DMS53 (cell line): ENCODE data around the gene KRTAP13-2.

ENCODE experiments used
- DNase-seq: peaks from one replicate; lab custom pipeline; 2025; lab: John Stamatoyannopoulos, UW

Gene KRTAP13-2, protein sequence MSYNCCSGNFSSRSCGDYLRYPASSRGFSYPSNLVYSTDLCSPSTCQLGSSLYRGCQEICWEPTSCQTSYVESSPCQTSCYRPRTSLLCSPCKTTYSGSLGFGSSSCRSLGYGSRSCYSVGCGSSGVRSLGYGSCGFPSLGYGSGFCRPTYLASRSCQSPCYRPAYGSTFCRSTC

DNA sequence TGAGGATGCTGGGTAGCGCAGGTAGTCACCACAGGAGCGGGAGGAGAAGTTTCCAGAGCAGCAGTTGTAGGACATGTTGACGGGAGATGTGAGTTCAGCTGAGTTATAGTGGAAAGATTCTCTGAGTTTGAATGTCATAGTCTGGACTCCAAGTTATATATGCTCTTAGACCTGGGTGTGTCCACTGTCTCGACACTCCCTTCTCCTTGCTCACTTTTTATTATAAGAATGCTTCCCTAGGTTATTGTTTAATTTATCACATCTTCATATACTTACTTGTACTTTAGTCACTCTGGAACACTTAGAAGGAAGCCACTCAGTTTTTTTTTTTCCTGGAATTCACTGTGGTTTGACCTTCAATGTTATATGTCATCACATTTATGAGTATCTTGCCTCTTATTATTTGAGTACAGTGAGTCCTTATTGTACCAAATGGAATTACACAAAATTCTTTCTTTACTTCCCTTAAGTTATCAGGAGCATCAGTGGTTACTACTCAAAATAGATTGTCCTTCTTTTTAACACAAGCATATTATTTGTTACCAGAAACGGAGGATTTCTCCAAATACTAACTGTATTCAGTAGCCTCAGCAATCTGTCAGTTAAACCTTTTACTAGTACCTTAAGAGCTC, at the start of gene KRTAP13-2:
KRTAP13-2 (minus strand) TSS at position 133 of the 632 bp plus-strand sequence; CDS start at position 75, 58 bp downstream.
- DNase-seq: no peak

DNA sequence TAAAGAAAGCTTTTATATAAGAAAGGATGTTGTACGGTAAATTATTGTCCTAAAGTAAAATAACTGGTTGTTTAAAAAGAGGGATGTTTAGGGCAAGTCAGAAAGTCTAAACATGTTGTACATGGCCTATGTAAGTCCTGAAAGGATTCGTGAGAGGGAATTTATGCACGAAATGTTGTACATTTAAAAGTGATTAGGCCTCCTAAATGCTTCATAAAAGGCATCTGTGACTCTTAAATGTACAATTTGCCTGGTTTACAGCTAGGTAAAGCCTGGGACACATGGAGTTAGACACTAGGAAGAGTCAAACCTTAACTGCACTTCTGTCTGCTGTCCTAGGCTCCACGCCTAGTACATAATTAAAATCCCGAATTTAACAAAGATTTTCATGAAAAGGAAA, 43.9 kb upstream of the KRTAP13-2 start:
- DNase-seq: no peak

DNA sequence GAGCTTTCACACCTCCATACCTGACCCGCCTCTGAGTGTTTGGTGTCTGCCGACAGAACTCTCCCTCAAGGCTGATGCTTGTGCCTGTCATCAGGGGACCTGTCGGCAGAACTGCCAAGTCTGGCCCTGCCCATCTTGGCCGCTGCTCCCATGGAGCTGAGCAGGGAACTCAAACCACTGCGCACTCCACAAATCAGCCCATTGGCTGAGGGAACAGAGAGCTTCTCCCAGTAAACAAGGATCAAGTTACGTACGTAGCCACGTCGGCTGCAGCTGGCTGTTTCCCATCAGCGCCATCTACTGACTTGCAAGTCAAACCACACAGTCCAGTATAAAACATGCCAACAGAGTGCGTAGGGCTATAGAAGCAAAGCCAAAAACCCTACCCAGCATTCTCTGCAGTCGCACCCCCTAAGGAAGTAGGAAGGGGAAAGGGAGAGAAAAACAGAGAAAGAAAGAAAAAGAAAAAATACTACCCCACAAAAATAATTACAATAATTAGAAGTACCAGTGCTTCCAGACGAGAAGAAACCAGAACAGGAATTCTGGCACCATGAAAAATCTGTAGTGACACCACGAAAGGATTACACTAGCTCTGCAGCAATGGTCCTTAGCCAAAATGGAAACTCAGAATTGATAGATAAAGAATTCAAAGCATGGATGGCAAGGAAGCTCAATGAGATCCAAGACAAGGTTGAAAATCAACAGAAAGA, 36.9 kb upstream of the KRTAP13-2 start:
- peak; percentile 96 for DNase-seq

DNA sequence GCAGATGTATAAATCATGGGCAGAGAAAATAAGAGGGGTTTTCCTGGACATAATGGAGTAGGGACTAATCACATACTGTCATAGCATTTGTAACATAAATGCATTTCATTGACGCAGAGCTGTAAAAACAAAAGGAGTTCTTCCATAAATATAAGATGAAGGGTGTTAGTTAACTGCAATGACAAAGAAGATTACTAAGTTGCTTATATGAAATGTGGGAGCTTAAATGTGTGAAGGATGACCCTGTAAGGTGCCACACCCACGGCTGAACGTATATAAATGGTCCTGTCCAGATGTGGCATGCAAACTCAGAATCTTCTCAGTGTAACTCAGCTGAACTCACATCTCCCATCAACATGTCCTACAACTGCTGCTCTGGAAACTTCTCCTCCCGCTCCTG, 23.7 kb upstream of the KRTAP13-2 start, which contains the start of gene KRTAP13-1:
KRTAP13-1 (plus strand) TSS at position 301 of the 400 bp plus-strand sequence; CDS start at position 357, 56 bp downstream.
- DNase-seq: no peak

DNA sequence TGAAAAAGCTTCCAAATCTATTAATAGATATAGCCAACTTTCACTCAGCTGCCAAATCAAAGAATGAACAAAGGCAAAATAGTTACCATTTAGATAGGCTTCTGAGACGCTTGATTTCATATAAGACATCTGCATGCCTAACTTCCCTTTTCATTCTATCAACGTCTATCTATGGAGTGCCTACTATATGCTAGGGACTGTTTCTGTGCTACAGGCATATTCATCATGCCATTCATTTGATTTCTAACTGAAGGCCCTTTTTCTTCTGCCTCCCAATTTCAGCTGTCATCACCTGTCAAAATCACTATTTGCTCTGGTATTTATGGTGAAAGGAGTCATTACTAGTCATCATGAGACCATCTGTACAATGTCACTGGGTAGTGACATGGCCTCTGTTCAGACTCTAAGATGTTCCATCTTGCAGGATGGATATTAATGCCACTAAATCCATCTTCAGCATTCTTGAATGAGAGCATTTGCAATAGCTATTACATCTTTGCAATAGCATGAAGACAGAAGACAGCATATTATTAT, 19.5 kb upstream of the KRTAP13-2 start:
- no peak for DNase-seq

DNA sequence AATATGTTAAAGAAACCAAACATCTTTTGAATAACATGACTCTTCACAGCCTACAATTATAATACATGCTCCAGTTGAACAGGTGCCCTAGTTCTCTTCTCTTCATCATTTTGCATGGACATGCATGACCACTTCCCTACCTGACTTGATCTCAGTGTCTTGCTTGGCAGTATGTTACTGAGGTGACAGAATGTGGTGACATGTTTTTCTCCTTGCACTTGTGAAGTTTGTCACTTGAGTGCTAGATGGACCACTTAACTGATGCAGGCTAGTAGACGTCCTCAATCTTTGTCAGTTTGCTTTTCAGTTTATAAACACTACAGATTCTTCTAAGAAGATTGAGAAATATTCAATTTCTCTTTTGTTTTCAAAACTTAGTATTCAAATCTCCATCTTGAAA, 10.1 kb upstream of the KRTAP13-2 start:
- no peak for DNase-seq

DNA sequence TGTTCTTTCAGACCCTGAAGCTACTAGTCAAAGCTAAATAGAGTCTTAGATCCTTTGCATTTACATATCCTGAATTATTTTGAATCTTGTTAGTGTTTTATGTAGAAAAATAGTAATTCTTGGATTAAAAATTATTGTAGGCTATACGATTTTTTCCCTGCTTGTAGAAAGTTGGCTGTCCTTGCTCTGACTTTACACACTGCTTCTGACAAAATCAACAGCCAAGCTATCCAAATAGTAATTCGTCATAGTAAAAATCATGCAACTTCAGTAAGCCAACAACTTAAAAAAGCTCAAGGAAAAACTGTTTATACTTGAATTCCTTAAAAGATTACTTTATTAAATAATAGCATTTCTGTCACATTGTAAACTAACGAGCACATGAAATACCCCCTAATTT, 16.2 kb downstream of the KRTAP13-2 start:
- DNase-seq: no peak

DNA sequence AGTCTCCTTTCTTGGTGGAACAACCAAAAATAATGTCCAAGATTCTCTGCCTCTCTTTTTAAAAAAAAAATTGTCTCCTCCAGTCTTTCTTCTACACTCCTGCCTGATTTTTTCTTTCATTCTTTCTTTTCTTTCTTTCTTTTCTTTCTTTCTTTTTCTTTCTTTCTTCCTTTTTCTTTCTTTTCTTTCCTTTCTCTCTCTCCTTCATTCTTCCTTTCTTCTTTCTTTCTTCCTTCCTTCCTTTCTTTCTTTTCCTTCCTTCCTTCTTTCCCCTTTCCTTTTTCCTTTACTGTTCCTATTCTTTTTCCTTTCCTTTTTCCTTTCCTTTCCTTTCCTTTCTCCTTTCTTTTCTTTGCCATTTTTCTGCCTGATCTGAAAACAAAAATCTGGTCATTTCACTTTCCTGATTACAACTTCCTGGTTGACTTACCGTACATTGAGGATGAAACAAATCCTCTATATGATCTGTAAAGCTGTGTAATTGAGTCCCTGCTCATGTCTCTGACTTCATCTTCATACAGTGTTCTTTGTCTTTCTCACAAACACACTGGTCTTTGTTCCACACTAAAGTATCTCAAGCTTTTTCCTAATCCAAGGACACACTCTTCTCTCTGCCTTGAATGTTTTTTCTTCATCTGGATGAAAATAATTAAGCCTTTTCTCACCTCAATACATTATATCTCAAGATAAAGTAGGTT, 17.6 kb downstream of the KRTAP13-2 start:
- no peak for DNase-seq

DNA sequence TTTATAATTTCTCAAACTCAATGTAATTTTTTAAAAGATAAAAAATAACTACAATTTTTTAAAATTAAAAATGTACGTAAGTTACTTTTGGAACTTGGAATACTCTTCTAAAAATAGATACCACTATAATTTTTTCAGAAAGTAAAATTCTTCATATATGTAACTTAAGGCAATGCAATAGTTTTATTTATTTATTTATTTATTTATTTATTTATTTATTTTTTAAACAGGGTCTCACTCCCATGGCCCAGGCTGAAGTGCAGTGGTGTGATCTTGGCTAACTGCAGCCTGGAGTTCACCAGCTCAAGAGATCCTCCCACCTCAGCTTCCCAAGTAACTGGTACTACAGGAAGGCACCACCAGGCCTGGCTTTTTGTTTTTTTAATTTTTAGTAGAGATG, 20.5 kb downstream of the KRTAP13-2 start:
- no peak for DNase-seq

DNA sequence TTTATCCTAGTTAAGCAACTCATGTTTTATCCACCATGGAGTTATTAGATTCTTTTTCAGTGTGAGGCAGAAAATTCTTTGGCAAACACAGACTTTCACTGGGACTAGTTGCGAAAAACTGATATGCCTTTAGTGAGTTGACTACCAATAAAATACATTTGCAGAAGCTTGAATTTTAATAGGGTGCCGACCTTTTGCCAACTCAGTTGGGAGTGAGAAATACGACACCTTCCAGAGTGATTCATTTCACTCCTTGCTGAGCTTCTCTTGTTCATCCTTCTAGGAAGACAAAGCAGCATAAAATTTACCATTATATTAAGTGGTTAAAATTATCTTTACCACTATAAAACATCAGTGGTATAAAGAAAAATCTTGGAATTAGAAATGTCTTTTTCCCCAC, 22.5 kb downstream of the KRTAP13-2 start:
- no peak for DNase-seq

DNA sequence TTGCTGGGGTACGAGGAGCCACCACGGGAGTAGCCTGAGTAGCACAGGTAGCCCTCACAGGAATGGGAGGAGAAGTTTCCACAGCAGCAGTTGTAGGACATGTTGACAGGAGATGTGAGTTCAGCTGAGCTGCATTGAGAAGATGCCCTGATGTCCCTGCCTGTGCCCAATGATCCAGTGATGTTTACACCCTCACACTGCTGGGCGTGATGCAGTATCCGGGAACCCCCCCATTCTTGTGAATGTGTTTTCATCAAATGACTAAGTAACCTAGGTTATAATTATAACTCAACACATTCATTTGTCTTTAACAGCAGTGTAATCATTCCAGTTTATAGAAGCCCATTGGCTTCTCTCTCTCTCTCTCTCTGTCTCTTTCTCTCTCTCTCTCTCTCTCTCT, 23.6 kb downstream of the KRTAP13-2 start, which contains the start of gene KRTAP23-1:
KRTAP23-1 (minus strand) TSS at position 101 of the 400 bp plus-strand sequence; CDS start at position 101, 0 bp downstream.
- DNase-seq: no peak

DNA sequence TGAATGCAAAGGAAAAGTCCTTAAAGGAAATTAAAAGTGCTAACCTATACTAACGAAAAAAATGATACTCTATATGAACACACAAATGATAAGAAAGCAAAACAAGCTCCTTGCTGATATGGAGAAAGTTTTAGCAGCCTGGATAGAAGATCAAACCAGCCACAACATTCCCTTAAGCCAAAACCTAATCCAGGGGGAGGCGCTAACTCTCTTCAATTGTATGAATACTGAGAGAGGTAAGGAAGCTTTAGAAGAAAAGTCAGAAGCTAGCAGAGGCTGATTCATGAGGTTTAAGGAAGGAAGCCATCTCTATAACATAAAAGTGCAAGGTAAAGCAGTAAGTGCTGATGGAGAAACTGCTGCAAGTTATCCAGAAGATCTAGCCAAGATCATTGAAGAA, 27.1 kb downstream of the KRTAP13-2 start:
- DNase-seq: no peak

DNA sequence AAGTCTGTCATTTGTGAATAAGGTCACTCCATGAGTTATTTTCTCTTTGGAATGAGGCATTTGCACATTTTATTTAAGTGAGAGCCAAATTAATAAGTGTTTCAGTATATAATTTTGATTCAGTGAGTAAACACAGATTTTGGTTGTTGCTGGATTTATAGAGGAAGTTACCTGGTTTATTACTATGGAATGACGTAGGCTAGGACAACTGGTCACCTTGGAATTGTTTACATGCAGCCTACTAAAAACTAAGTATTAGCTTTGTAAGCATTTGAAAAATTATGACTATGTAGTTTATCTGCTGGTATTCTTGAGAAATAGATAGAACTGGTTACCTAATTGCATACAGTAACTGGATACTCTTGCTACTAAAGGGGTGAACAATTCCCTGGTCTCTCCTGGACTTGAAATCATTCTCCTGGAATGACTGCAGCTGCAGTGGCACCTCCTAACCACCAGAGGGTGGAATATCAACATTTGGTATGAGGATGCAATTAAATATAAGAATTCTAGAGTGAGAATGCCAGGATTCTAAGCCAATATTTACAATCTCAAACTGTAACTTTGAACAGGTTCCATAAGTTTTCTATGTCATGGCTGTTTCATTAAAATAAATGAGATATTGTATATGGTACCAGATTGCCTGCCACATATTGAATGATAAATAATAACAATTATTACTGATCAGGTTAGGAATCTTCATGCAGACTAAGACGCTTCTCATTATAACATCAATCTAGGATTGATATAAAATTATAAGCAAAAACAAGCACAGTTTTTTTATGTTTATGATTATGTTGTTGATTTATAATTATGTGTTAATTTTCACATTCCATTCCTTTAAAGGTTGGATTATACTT, 31.1 kb downstream of the KRTAP13-2 start:
- DNase-seq: peak; percentile 63

DNA sequence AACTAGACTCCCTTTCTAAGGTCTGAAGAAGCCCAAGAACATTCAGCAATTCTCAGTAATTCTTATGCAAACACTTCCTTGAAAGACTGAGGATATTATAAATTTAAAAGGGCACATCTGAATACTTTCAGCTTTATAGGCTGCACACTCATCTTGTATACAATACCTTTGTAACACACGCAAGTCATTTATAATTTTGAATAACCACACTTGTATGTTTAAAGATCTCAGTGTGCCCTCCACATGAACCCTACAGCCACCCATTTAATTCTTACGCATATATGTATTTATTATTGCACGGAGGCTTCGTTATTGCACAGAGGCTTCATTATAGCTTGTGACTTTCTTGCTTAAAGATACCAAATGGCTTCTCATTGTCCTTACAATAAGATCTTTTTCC, 33.4 kb downstream of the KRTAP13-2 start:
- no peak for DNase-seq

DNA sequence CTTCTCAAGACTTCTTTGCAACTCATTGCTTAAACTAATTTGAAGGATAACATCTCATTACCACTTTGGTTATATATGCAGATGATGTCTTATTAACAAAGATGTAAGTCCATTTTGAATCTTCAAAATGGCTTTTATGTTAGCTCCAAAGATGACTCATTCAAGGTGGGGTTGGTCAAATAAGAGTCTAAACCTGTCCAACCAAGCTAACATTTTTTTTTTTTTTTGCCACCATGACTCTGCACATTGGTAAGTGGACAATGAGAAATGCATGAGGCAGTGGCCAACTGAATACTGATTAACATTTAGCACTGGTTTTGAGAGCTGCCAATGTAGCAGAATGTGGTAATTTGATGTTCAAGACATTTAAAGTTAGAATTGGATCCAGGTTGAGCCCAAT, 34.3 kb downstream of the KRTAP13-2 start:
- DNase-seq: peak; percentile 52

DNA sequence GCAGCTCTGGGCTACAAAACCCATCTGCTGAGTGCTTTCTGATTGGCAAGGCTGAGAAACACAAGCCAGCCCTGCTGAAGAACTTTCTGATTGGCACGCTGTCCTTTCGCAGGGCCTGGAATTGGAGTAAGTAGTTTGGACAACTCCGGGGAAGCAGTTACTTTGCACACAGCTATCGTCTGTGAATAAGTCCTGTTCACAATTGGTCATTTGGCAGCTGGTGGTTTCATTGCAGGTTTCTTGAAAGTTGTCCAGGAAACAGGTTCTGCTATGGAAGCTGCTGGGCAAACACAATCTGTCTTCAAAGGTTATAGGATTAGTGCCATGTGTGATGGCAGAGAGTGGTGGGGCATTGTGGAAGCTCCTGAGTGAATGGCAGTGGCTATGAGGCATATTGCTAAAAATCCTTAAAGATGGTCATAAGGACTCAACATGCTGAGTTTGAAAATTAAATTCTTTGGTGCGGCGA, 34.8 kb downstream of the KRTAP13-2 start, which contains the start of gene KRTAP27-1:
KRTAP27-1 (minus strand) TSS at position 419 of the 469 bp plus-strand sequence; CDS start at position 393, 26 bp downstream.
- DNase-seq: peak; percentile 3

DNA sequence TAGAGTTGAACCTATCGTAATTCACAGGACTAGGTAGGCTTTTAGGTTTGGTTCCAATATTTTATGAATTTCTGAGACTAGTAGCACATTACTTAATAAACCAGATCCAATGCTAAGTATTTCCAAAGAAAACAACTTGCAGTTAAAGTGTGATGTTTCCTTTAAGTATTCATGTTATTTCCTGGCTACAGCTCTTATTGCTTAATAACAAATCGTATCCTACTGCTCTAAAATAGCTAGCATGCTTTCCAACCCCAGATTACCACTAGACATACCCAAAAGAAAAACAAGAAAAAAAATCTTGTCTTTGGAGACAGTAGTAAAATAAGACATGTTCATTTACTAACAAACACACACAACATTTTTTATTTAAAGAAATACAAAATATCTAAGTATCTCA, 35.5 kb downstream of the KRTAP13-2 start:
- no peak for DNase-seq

DNA sequence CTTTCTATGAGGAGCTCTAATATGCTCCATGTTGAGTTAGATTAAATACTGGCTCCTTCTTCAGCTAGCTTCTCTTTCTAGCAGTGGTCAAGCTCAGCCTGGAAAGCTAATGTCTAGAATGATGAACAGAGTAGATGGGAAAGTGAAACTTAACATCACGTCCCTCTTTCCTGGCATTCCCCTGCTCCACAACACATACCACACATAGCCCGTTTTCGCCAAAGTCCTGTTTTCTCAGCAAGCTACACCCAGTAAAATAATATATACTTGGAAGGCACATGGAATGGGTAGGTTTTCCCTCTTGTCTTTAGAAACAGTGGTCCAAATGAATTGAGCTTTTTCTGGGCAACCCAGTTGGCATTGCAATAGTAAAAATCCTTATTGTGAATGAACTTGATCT, 38.3 kb downstream of the KRTAP13-2 start:
- no peak for DNase-seq

DNA sequence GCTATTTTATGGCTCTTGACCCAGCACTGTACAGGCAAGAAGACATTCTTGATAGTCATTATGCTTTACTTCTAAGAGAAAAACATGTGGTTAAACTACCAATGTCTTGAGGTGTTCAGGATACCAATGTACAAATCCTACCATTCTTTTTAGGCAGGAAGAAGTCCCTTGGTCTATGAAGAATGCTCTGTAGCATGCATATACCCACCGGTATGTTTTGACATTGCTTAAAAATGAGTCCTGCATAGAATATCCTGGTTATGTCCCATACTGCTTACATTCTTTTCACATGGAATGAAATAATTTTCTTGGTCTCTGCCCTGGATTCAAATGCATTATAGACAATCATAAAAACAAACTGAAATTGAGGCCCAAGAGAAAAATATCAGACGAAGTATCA, 39.4 kb downstream of the KRTAP13-2 start:
- DNase-seq: no peak

DNA sequence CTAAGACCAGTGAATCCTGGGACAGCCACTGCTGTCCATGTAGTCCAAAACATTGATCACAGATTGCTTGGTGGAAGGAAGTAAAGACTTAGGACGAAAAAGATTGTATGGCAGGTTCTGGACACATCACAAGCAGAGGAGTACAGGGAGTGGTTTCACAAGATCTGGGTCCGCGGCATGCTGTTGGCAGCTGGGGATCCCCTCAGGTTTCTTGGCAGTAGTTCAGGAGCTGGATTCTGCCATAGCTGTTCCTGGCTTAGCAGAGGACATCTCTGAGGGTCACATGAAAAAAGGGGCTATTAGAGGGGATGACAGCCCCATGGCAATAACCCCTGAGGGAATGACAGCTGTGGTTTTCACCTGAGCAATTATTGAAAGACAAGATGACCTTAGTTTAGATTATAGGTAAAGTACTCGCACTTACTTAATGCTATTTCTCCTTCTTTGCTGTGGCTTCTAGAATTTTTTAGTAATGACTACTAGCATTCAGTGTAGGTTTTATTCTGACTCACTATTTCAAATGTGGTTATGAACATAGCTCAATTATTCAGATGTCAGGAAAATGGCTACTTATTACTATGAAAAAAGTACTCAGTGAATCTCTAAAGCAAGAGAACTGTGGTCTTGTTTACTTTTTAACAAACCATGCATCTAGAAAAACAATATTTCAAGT, 42.7 kb downstream of the KRTAP13-2 start:
- no peak for DNase-seq
